Bronchial epithelial cell (primary cell): Measurements from ENCODE around the gene JKAMP. TPM values are rescaled to one million over a fixed set of nuclear protein-coding genes. Genes with fewer than 3 reads are reported as not detected.

Experiments
- DNase-seq: peaks from one replicate; pipeline ENCODE4 v3.0.0-alpha.2; 2010; ENCODE audit warnings: low read depth
- FAIRE-seq: peaks from 2 replicates; lab custom pipeline; 2011; peaks lifted over from hg19 to GRCh38; lab: Jason Lieb, UNC
- H3K27me3 ChIP-seq: 2 replicates; pipeline ENCODE4 v1.5.1; 2011; ENCODE audit warnings: low read length; ENCODE audit not compliant: control insufficient read depth, insufficient read depth
- H3K36me3 ChIP-seq: 2 replicates; pipeline ENCODE4 v1.5.1; 2011; ENCODE audit warnings: low read length; ENCODE audit not compliant: control insufficient read depth, insufficient read depth
- H3K4me3 ChIP-seq: 2 replicates; pipeline ENCODE4 v1.5.1; 2011; ENCODE audit warnings: mild to moderate bottlenecking, low read depth, low read length, control low read depth
- total RNA-seq: library from RNA; depleted of rRNA; stranded (reverse); fragments of >200 nt; gene quantifications from 2 replicates; pipeline ENCODE4 v1.2.1, GENCODE V29; 2014
- TF ChIP-seq, protein P1 (sequence below): IDR thresholded peaks from 2 replicates; pipeline ENCODE4 v1.5.1; 2011; ENCODE audit warnings: mild to moderate bottlenecking, moderate library complexity, low read length, control low read depth, inconsistent platforms; ENCODE audit not compliant: insufficient read depth, severe bottlenecking

JKAMP gene
- total RNA-seq, 1 donor from 2014 or later = 35.3 TPM

DNA sequence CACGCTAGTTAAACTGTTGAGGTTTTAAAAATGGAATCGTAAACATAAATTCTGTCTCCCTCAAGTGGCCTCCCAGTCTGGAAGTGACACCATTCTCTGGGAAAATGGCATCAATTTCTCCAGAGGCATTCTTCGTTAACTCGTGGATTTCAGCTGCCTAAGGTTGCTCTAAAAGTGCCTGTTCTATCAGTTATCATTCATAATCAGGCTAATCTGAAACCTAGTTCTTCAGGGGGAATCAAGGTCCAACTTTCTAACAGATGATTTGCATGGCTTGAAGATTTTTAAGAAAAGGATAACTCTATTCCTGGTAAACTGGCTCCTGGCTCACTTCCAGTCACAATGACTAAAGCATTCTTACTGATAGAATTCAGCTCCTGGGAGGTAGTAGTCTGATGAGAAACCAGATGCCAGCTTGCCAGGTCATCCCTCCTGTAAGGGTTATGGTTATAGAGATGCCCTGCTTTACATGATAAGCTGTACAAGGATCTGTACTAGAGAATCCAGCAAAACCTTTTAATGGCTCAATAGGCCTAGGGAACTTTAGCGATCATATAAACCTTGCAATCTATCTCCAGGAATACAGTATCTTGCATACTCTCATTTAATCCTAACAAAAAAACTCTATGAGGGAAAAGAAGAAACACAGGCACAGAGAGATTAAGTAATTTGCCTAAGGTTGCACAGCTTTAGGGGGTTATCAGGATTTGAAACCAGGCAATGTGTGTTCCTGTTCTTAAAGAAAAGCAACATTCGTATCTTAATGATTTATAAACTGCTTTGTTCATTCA, 1.6 kb upstream of the JKAMP start:
- TF ChIP-seq, protein P1, sequence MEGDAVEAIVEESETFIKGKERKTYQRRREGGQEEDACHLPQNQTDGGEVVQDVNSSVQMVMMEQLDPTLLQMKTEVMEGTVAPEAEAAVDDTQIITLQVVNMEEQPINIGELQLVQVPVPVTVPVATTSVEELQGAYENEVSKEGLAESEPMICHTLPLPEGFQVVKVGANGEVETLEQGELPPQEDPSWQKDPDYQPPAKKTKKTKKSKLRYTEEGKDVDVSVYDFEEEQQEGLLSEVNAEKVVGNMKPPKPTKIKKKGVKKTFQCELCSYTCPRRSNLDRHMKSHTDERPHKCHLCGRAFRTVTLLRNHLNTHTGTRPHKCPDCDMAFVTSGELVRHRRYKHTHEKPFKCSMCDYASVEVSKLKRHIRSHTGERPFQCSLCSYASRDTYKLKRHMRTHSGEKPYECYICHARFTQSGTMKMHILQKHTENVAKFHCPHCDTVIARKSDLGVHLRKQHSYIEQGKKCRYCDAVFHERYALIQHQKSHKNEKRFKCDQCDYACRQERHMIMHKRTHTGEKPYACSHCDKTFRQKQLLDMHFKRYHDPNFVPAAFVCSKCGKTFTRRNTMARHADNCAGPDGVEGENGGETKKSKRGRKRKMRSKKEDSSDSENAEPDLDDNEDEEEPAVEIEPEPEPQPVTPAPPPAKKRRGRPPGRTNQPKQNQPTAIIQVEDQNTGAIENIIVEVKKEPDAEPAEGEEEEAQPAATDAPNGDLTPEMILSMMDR = no peak
- no peak for FAIRE-seq
- Histone ChIP-seq H3K27me3 (no peaks in the 10 kb centered on the region), H3K36me3 (peaks cover 4% of the 10 kb centered on the region), H3K4me3 (peak overlapping the region; percentile 70)
- peak; percentile 94 for DNase-seq

DNA sequence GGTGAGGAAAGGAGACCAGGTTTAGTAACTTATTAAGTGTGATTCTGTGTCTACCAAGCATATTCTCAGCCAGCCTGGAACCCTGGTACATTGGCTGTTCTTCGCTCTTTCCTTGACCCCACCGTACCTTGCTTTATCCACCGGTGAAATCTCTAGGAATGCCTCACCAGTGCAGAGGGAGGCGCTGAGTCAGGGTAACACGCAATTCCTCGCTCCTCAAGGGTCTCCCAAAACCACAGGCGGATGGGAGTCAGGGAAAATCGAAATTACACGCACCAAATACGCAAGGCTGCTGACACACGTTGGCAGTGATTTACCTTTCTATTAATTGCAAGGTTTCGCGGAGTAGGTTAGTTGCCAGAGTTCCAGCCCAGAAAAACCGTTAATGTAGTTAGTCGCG, 954 bp upstream of the JKAMP start:
- DNase-seq (peak; percentile 53), FAIRE-seq (no peak)
- no peaks in the 10 kb centered on the region for H3K27me3 ChIP-seq
- H3K36me3 ChIP-seq = peaks cover 3% of the 10 kb centered on the region
- TF ChIP-seq, protein P1 = no peak
- H3K4me3 ChIP-seq = peak overlapping the region; percentile 70

DNA sequence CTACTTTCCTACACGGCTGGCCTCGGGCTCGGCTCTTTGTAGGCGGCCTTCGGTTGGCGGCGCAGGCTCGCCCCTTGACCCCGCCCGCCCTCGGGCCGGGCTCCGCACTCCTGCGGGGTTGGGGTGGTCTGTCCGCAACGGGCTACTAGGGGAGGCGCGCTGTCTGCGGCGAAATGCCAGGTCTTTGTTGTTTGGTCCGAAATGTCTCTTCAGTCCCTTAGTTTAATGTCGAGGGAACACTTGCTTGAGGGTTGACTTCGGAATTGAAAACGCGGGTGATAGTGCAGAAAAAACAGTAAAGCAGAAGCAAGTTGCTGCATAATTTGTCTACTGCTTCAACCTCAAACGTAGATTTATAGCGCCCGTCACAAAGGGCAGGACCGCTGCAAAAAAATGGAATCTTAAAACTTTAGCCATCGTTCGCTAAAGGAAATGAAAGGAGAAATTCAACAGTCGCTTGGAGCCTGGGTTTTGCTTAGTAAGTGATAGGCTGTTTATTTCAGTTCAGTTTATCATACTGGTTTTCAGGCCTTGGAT, 390 bp downstream of the JKAMP start:
- H3K36me3 ChIP-seq = peaks cover 6% of the 10 kb centered on the region
- DNase-seq (no peak), FAIRE-seq (no peak)
- peak overlapping the region; percentile 70 for H3K4me3 ChIP-seq
- H3K27me3 ChIP-seq = no peaks in the 10 kb centered on the region
- TF ChIP-seq, protein P1 = no peak

DNA sequence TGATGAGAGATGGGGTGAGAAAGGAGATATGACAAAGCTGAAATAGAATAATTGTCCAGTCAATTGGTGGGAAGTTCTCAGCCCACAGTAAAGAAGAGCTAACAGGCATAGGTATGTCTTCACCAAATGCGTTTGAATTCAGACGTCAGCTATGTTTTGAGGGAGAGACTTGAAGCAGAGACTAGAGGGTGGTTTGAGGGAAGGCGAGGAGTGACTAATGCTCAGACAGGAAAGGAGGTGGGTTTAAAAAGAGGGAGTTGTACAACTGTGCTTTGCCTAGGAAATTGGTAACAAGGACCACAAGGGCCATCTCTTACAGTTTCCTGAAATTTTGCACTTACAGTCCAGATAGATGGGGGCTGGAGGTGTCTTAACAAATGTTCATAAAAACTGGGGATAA, 6.4 kb downstream of the JKAMP start:
- TF ChIP-seq, protein P1 = no peak
- H3K27me3 ChIP-seq = no peaks in the 10 kb centered on the region
- FAIRE-seq = no peak
- H3K36me3 ChIP-seq = peaks cover 10% of the 10 kb centered on the region
- H3K4me3 ChIP-seq = no peak overlapping the region
- no peak for DNase-seq

DNA sequence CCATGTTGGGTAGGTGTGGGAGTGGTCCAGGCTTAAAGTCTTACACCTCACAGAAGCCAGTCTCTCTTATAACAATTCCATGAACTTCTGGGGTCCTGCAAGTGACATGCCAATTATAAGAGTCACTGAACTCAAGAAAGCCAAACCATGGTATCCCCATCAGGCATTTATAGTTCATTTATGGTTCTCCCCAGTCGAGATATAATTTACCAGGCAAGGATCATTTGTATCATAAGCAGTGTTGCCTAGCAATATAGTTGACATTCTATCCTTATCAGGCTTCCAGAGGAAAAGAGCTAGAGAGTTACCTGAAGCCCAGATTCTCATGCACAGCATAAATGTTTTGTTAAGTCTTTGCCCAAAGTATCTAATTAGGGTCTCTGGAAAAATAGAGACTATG, 8.1 kb downstream of the JKAMP start:
- peaks cover 10% of the 10 kb centered on the region for H3K36me3 ChIP-seq
- no peak overlapping the region for H3K4me3 ChIP-seq
- H3K27me3 ChIP-seq = no peaks in the 10 kb centered on the region
- TF ChIP-seq, protein P1 = no peak
- DNase-seq = no peak
- FAIRE-seq = no peak

DNA sequence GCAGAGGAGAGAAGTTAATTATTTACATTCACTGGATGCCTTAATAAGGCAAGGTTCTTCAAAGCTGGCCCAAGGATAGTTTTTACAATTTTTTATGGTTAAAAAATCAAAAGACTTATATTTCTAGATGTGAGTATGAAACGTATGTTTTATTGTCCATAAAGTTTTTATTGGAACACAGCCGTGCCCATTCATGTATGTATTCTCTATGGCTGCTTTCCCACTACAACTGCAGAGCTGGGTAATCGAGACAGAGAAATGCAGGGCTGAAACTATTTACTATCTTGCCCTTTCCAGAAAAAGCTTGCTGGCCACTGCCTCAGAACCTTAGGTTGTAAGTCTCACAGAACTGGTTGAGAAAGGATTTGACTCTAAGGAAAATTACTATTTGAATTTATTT, 16.4 kb downstream of the JKAMP start:
- H3K27me3 ChIP-seq = no peaks in the 10 kb centered on the region
- FAIRE-seq (no peak), DNase-seq (no peak)
- TF ChIP-seq, protein P1 = no peak
- H3K4me3 ChIP-seq = no peak overlapping the region
- H3K36me3 ChIP-seq = peaks cover 3% of the 10 kb centered on the region
